WTC11 (cell line): ENCODE data around the gene UMODL1. TPM values are rescaled to one million over a fixed set of nuclear protein-coding genes. Genes with fewer than 3 reads are reported as not detected.

Experiments
- ATAC-seq: fragments of 200-7000 bp; cut with Tn5 transposase; 2 replicates; pipeline ENCODE4 v1.10.0; 2021; ENCODE audit warnings: mild to moderate bottlenecking, moderate library complexity
- CTCF ChIA-PET: fragments of 300-600 bp; sonication (Branson Sonifier 250); formaldehyde crosslinking; loops from one replicate; lab custom pipeline; 2021; ENCODE audit warnings: antibody characterized with exemption; lab: Charles Lee
- POLR2A ChIA-PET: fragments of 350-600 bp; sonication (Branson Sonifier 250); formaldehyde crosslinking; loops from one replicate; lab custom pipeline; 2021; ENCODE audit warnings: antibody characterized with exemption; lab: Charles Lee
- DNase-seq: peaks from one replicate; pipeline ENCODE4 v3.0.0; 2021; ENCODE audit warnings: low spot score
- H3K27ac Mint-ChIP-seq: 2 replicates; pipeline ENCODE4 v1.8.0; 2021; ENCODE audit warnings: mixed read lengths
- H3K27me3 Mint-ChIP-seq: 2 replicates; pipeline ENCODE4 v1.8.0; 2021; ENCODE audit warnings: low read depth, mild to moderate bottlenecking, moderate library complexity, mixed read lengths
- H3K36me3 Mint-ChIP-seq: 2 replicates; pipeline ENCODE4 v1.8.0; 2021; ENCODE audit warnings: mixed read lengths
- H3K4me1 Mint-ChIP-seq: 2 replicates; pipeline ENCODE4 v1.8.0; 2022; ENCODE audit warnings: mixed read lengths
- H3K4me3 Mint-ChIP-seq: 2 replicates; pipeline ENCODE4 v1.8.0; 2021; ENCODE audit warnings: mild to moderate bottlenecking, moderate library complexity, mixed read lengths
- H3K9me3 Mint-ChIP-seq: 2 replicates; pipeline ENCODE4 v1.8.0; 2021; ENCODE audit warnings: mixed read lengths
- ATF1 ChIP-seq: sonication (generic); formaldehyde crosslinking; IDR thresholded peaks from 2 replicates; pipeline ENCODE4 v1.8.1; 2023; ENCODE audit warnings: mild to moderate bottlenecking, moderate library complexity, missing genetic modification reagents
- ATF2 ChIP-seq: sonication (generic); formaldehyde crosslinking; IDR thresholded peaks from 2 replicates; pipeline ENCODE4 v1.8.1; 2022; ENCODE audit warnings: low read depth, missing genetic modification reagents, borderline replicate concordance
- CBFB ChIP-seq: sonication (generic); formaldehyde crosslinking; IDR thresholded peaks from 2 replicates; pipeline ENCODE4 v1.8.1; 2022; ENCODE audit warnings: mild to moderate bottlenecking, low read depth, missing genetic modification reagents
- CTCF ChIP-seq: fragments of 200-600 bp; IDR thresholded peaks from 2 replicates; pipeline ENCODE4 v1.8.0; 2022; ENCODE audit warnings: antibody characterized with exemption
- E2F1 ChIP-seq: sonication (generic); formaldehyde crosslinking; IDR thresholded peaks from 2 replicates; pipeline ENCODE4 v1.8.0; 2022; ENCODE audit warnings: mild to moderate bottlenecking, missing genetic modification reagents
- E2F4 ChIP-seq: sonication (generic); formaldehyde crosslinking; IDR thresholded peaks from 2 replicates; pipeline ENCODE4 v1.8.1; 2022; ENCODE audit warnings: low read depth, mild to moderate bottlenecking, moderate library complexity, missing genetic modification reagents, borderline replicate concordance
- EMX1 ChIP-seq: fragments of 250-450 bp; sonication (Bioruptor Pico); IDR thresholded peaks from 2 replicates; pipeline ENCODE4 v1.8.0; 2021; ENCODE audit warnings: mild to moderate bottlenecking
- ESRRA ChIP-seq: sonication (generic); formaldehyde crosslinking; IDR thresholded peaks from 2 replicates; pipeline ENCODE4 v1.8.1; 2022; ENCODE audit warnings: mild to moderate bottlenecking, missing genetic modification reagents, borderline replicate concordance
- ETV6 ChIP-seq: sonication (generic); formaldehyde crosslinking; IDR thresholded peaks from 2 replicates; pipeline ENCODE4 v1.8.1; 2022; ENCODE audit warnings: mild to moderate bottlenecking, missing genetic modification reagents
- GABPB1 ChIP-seq: sonication (generic); formaldehyde crosslinking; IDR thresholded peaks from 2 replicates; pipeline ENCODE4 v1.8.1; 2023; ENCODE audit warnings: mild to moderate bottlenecking, missing genetic modification reagents
- IRF1 ChIP-seq: sonication (generic); formaldehyde crosslinking; IDR thresholded peaks from 2 replicates; pipeline ENCODE4 v1.8.0; 2023; ENCODE audit warnings: missing genetic modification reagents
- JUN ChIP-seq: sonication (generic); formaldehyde crosslinking; IDR thresholded peaks from 2 replicates; pipeline ENCODE4 v1.8.0; 2023; ENCODE audit warnings: mild to moderate bottlenecking, missing genetic modification reagents
- MYBL2 ChIP-seq: sonication (generic); formaldehyde crosslinking; IDR thresholded peaks from 2 replicates; pipeline ENCODE4 v1.8.1; 2023; ENCODE audit warnings: mild to moderate bottlenecking, moderate library complexity, missing genetic modification reagents
- NFYB ChIP-seq: sonication (generic); formaldehyde crosslinking; conservative IDR thresholded peaks from 2 replicates; pipeline ENCODE4 v1.8.0; 2022; ENCODE audit warnings: low read depth, missing genetic modification reagents
- PRDM15 ChIP-seq: sonication (generic); formaldehyde crosslinking; IDR thresholded peaks from 2 replicates; pipeline ENCODE4 v1.8.0; 2022; ENCODE audit warnings: missing genetic modification reagents
- TP53 ChIP-seq: sonication (generic); formaldehyde crosslinking; IDR thresholded peaks from 2 replicates; pipeline ENCODE4 v1.8.1; 2023; ENCODE audit warnings: mild to moderate bottlenecking, missing genetic modification reagents
- ZNF138 ChIP-seq: sonication (generic); formaldehyde crosslinking; conservative IDR thresholded peaks from 2 replicates; pipeline ENCODE4 v1.8.1; 2022; ENCODE audit warnings: mild to moderate bottlenecking, moderate library complexity, missing genetic modification reagents
- ZNF232 ChIP-seq: sonication (generic); formaldehyde crosslinking; IDR thresholded peaks from 2 replicates; pipeline ENCODE4 v1.8.0; 2022; ENCODE audit warnings: mild to moderate bottlenecking, missing genetic modification reagents
- ZNF281 ChIP-seq: sonication (generic); formaldehyde crosslinking; IDR thresholded peaks from 2 replicates; pipeline ENCODE4 v1.8.0; 2023; ENCODE audit warnings: mild to moderate bottlenecking, missing genetic modification reagents
- total RNA-seq: library from RNA; stranded (reverse); gene quantifications from 3 replicates; pipeline ENCODE4 v1.2.3, GENCODE V29; 2021

Gene UMODL1
- total RNA-seq, 1 experiment from 2014 or later = not detected

GRCh38 chr21:42161956-42162681, 91.0 kb downstream of the UMODL1 start:
- Mint-ChIP-seq H3K4me3 (no peak overlapping the region), H3K27ac (no peak overlapping the region), H3K36me3 (no peaks in the 10 kb centered on the region), H3K4me1 (peaks cover 8% of the 10 kb centered on the region), H3K27me3 (no peaks in the 10 kb centered on the region), H3K9me3 (no peaks in the 10 kb centered on the region)
- no peak for DNase-seq
- peak; percentile 20; the same call in 1 of the 2 replicates for ATAC-seq
- CTCF ChIA-PET = no interaction called here
- POLR2A ChIA-PET = no interaction called here
- TF ChIP-seq E2F4 (CRISPR knock-in tag) = no peak
- TF ChIP-seq ETV6 = no peak

- no peak overlapping the region for H3K4me3 Mint-ChIP-seq
- no peak for ATAC-seq
- H3K4me1 Mint-ChIP-seq = peaks cover 8% of the 10 kb centered on the region
- POLR2A ChIA-PET = no interaction called here
- no peaks in the 10 kb centered on the region for H3K36me3 Mint-ChIP-seq
- no peak for DNase-seq
- TF ChIP-seq ZNF138 (no peak), JUN (CRISPR knock-in tag) (no peak), E2F1 (no peak), CTCF (no peak), TP53 (CRISPR knock-in tag) (no peak), EMX1 (CRISPR knock-in tag) (no peak), ZNF232 (CRISPR knock-in tag) (no peak), ESRRA (no peak), MYBL2 (CRISPR knock-in tag) (no peak), NFYB (CRISPR knock-in tag) (no peak), ATF1 (CRISPR knock-in tag) (no peak), CBFB (CRISPR knock-in tag) (no peak), GABPB1 (CRISPR knock-in tag) (no peak)
- H3K27ac Mint-ChIP-seq = no peak overlapping the region
- no peaks in the 10 kb centered on the region for H3K27me3 Mint-ChIP-seq
- no peaks in the 10 kb centered on the region for H3K9me3 Mint-ChIP-seq
- CTCF ChIA-PET = no interaction called here
Observed at GRCh38 chr21:42162831-42163510, 91.9 kb downstream of the UMODL1 start.

GRCh38 chr21:42163511-42163863, 92.4 kb downstream of the UMODL1 start:
- Mint-ChIP-seq H3K27ac (no peak overlapping the region), H3K4me1 (peaks cover 8% of the 10 kb centered on the region), H3K4me3 (no peak overlapping the region), H3K9me3 (no peaks in the 10 kb centered on the region), H3K27me3 (no peaks in the 10 kb centered on the region), H3K36me3 (no peaks in the 10 kb centered on the region)
- ATAC-seq = no peak
- CTCF ChIA-PET = interaction anchor here (1.2 to 1.5 kb wide), 5 partner anchors 10 to 96 kb away, joined by 3 to 16 read pairs (median 3); no protein-coding TSS in a partner anchor
- no peak for DNase-seq
- POLR2A ChIA-PET = no interaction called here
- TF ChIP-seq PRDM15 (CRISPR knock-in tag) (no peak), IRF1 (CRISPR knock-in tag) (no peak), ATF2 (CRISPR knock-in tag) (no peak), ZNF281 (CRISPR knock-in tag) (no peak)
